Activated T-helper 1 cell treated with anti-CD3 and anti-CD28 coated beads, Interleukin-12 subunit alpha, Interleukin-12 subunit beta, Interleukin-2, Interleukin-4 antibody, amounts not matched to agents 30 ng/mL and 10 ng/mL and 1 ng/mL, durations not matched to agents 14 hours and 24 hours and 36 hours (primary cell): Measurements from ENCODE around the gene UBE3B. TPM values are rescaled to one million over a fixed set of nuclear protein-coding genes. Genes with fewer than 3 reads are reported as not detected.

Experiments
- DNase-seq: peaks from one replicate; pipeline ENCODE4 v3.0.0; 2021; ENCODE audit warnings: low spot score
- H3K27ac Mint-ChIP-seq: one replicate; pipeline ENCODE4 v1.8.0; 2021; ENCODE audit warnings: mild to moderate bottlenecking, mixed read lengths
- H3K27me3 Mint-ChIP-seq: one replicate; pipeline ENCODE4 v1.8.0; 2022; ENCODE audit warnings: mild to moderate bottlenecking, moderate library complexity, mixed read lengths; ENCODE audit not compliant: insufficient read depth
- H3K36me3 Mint-ChIP-seq: one replicate; pipeline ENCODE4 v1.8.0; 2021; ENCODE audit warnings: low read depth, mixed read lengths
- H3K4me1 Mint-ChIP-seq: one replicate; pipeline ENCODE4 v1.8.0; 2021; ENCODE audit warnings: low read depth, mixed read lengths
- H3K4me3 Mint-ChIP-seq: one replicate; pipeline ENCODE4 v1.8.0; 2021; ENCODE audit warnings: mild to moderate bottlenecking, moderate library complexity, mixed read lengths
- H3K9me3 Mint-ChIP-seq: one replicate; pipeline ENCODE4 v1.8.0; 2021; ENCODE audit warnings: mixed read lengths
- intact Hi-C: fragments of 100-400 bp; cut with micrococcal nuclease; formaldehyde crosslinking; loops from one replicate; pipeline ENCODE4 v1.15.1; 2024
- total RNA-seq: library from RNA; stranded (reverse); gene quantifications from 2 replicates; pipeline ENCODE4 v1.2.3, GENCODE V29; 2022

Gene UBE3B
- total RNA-seq, 1 donor from 2014 or later = 29.3 TPM

DNA sequence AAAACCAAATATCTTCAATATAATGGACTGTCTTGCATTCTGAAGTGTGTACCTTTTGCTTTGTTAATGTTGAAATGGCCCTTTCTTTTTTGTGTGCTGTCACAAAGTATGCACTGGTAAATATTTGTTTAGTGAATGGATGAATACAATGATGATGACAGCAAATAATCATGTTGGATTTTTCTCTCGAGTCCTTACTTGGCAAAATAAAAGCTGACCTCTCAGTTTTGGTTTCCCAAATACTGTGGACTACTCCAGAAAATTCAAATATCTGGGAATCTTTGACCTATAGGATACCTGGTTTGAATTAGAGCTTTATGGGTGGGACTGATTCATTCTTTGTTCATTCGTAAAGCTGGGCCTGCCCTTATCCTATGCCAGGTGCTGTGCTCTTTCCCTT lies 5.5 kb downstream of the UBE3B start:
- H3K4me1 Mint-ChIP-seq = peaks cover 14% of the 10 kb centered on the region

DNA sequence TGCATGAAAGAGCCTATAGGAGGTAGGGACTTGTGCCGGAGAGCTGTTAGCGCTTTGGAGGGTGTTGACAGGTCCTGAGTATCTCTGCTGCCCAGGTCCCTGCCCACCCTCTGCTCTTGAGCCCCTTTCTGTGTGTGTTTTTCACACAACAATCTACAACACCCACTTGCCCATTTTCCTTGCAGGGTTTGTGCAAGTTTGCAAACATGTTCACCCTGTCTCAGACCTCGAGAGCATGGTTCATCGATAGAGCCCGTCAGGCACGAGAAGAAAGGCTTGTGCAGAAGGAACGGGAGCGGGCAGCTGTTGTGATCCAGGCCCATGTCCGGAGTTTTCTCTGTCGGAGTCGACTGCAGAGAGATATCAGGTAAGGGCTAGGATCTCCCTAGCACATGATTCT lies 5.9 kb downstream of the UBE3B start:
- H3K4me1 Mint-ChIP-seq = peaks cover 14% of the 10 kb centered on the region
- H3K27ac Mint-ChIP-seq = no peak overlapping the region
- no peaks in the 10 kb centered on the region for H3K9me3 Mint-ChIP-seq
- no peak for DNase-seq
- no peaks in the 10 kb centered on the region for H3K27me3 Mint-ChIP-seq
- H3K4me3 Mint-ChIP-seq = no peak overlapping the region
- intact Hi-C loops = no loop called here
- H3K36me3 Mint-ChIP-seq = peaks cover 17% of the 10 kb centered on the region

More for the DNA sequence above, 5.5 kb downstream of the UBE3B start:
- peaks cover 16% of the 10 kb centered on the region for H3K36me3 Mint-ChIP-seq
- H3K27ac Mint-ChIP-seq = no peak overlapping the region
- intact Hi-C loops = no loop called here
- H3K27me3 Mint-ChIP-seq = no peaks in the 10 kb centered on the region
- no peak for DNase-seq
- H3K4me3 Mint-ChIP-seq = no peak overlapping the region
- H3K9me3 Mint-ChIP-seq = no peaks in the 10 kb centered on the region

GRCh38 chr12:109485201-109485600 lies 7.8 kb downstream of the UBE3B start:
- Mint-ChIP-seq H3K9me3 (no peaks in the 10 kb centered on the region), H3K36me3 (peaks cover 23% of the 10 kb centered on the region), H3K27me3 (no peaks in the 10 kb centered on the region), H3K4me1 (no peaks in the 10 kb centered on the region), H3K4me3 (no peak overlapping the region), H3K27ac (no peak overlapping the region)
- no peak for DNase-seq
- intact Hi-C loops = no loop called here

DNA sequence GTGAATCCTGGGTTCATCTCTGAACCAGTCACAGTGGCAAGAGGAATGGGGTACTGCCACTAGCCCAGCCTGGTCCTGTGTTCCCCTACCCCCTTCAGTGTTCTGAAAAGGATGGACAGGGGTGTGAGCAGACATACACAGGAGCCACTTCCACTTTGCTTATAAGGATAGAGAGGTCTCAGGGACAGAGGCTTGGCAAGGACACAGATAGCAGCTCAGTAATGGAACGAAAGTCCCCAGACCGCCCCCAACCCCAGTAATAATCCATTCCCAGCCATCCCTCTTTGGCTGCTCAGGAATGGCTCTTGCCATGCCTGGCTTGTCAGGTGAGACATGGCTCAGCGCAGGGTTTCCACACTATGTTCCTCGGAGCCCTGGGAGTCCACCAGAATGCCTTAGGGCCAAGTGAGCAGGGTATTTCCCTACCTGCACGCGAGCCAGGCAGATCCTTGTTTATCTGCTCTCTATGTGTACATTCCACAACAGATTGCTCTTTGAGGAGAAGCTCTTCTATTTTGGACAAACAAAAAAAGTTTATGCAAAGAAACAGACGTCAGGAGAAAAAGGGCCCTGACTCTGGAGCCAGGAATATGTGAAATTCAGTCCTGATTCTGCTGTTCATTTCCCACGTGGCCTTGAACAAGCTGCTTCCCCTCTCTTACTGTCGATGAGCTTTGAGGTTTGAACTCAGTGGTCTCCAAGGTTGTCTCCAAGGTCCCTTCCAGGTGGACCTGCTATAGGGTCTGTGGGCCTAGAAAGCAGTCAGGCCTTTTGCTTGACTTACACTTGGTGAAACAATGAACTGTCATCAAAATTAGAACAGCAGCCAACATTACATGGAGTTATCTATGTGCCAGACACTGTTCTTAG lies 10.0 kb downstream of the UBE3B start:
- no peak overlapping the region for H3K27ac Mint-ChIP-seq
- intact Hi-C loops = no loop called here
- no peaks in the 10 kb centered on the region for H3K4me1 Mint-ChIP-seq
- H3K27me3 Mint-ChIP-seq = no peaks in the 10 kb centered on the region
- no peak for DNase-seq
- no peaks in the 10 kb centered on the region for H3K9me3 Mint-ChIP-seq
- H3K4me3 Mint-ChIP-seq = no peak overlapping the region
- peaks cover 31% of the 10 kb centered on the region for H3K36me3 Mint-ChIP-seq

DNA sequence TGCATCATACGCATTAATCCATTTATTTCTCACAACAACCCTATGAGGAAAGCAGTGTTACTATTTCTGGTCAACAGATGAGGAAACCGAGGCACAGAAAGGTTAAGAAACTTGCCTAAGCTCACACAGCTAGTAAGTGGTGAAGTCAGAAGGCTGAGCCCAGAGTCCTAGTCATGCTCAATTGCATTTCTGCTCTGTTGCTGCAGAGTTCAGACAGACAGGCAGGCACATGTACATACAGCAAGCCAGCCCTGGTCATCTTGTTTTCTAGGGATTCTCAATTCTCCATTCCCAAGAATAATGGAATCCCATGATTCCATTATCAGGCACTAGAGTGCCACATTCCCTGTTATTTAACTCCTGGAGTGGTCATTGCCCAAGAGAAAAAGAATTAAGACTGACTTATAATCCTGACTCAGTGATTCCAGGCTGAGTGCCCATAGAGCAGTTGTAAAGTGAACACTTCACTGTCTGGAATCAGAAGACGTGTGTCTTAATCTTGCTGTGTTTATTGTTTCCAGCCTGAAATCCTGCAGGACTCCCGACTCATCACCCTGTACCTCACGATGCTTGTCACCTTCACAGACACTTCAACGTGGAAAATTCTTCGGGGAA lies 10.7 kb downstream of the UBE3B start:
- H3K4me1 Mint-ChIP-seq = no peaks in the 10 kb centered on the region
- intact Hi-C loops = no loop called here
- no peaks in the 10 kb centered on the region for H3K27me3 Mint-ChIP-seq
- DNase-seq = no peak
- H3K36me3 Mint-ChIP-seq = peaks cover 31% of the 10 kb centered on the region
- H3K27ac Mint-ChIP-seq = no peak overlapping the region
- H3K4me3 Mint-ChIP-seq = no peak overlapping the region
- no peaks in the 10 kb centered on the region for H3K9me3 Mint-ChIP-seq

GRCh38 chr12:109489016-109489954 lies 11.9 kb downstream of the UBE3B start:
- H3K27ac Mint-ChIP-seq = no peak overlapping the region
- peaks cover 30% of the 10 kb centered on the region for H3K36me3 Mint-ChIP-seq
- no peaks in the 10 kb centered on the region for H3K27me3 Mint-ChIP-seq
- H3K9me3 Mint-ChIP-seq = no peaks in the 10 kb centered on the region
- intact Hi-C loops = no loop called here
- DNase-seq = no peak
- no peak overlapping the region for H3K4me3 Mint-ChIP-seq
- no peaks in the 10 kb centered on the region for H3K4me1 Mint-ChIP-seq

DNA sequence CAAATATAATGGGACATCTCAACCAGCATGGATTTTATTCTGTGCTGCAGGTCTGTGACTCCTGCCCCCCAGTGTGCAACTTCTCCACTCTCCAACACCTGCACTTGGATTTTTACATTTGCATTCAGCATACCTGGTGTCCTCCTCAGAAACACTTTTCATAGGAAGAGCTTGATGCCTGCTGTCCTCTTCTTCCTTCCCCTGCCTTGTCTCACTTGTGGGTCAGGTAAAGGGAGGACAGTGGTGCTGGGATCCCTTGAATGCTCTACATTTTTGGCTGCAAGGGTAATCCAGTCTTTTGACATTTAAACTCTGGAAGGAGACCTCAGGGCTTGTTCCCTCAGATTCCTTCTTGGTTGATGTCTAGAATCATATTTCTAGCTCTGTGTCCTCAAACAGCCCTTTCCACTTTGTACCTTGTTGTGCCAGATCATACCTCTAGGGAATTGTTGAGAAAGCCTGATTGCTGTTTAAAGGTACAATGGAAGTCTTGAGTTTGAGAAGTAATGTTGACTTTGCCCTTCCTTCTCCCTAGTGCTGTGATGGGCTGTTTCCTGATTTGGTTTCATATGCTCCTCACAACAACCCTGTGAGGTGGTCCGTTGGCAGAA lies 12.6 kb downstream of the UBE3B start:
- peaks cover 28% of the 10 kb centered on the region for H3K36me3 Mint-ChIP-seq
- intact Hi-C loops = no loop called here

DNA sequence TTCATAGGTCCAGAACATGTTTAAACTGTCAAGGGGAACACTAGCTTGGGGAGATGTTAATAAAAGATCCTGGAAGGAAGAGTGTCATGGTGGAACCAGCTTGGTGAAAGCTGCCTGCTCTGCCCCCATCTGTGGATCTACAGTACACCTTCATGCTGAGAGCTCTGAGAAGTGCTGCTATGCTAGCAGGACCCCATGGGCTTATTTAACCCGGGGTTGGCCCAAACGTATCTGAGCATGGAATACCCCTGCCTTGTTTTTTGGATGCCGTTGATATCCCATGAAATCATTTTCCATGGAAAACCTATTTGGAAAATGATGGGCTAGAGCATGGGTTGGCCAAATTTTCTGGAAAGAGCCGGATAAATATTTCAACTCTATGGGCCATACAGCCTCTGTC lies 14.2 kb downstream of the UBE3B start:
- peaks cover 30% of the 10 kb centered on the region for H3K36me3 Mint-ChIP-seq

More for the DNA sequence above, 12.6 kb downstream of the UBE3B start:
- Mint-ChIP-seq H3K27me3 (no peaks in the 10 kb centered on the region), H3K9me3 (no peaks in the 10 kb centered on the region), H3K4me1 (peaks cover 3% of the 10 kb centered on the region), H3K4me3 (no peak overlapping the region), H3K27ac (no peak overlapping the region)
- DNase-seq = no peak

GRCh38 chr12:109492371-109492770 lies 14.9 kb downstream of the UBE3B start:
- Mint-ChIP-seq H3K9me3 (no peaks in the 10 kb centered on the region), H3K4me3 (no peak overlapping the region), H3K36me3 (peaks cover 25% of the 10 kb centered on the region), H3K4me1 (peaks cover 8% of the 10 kb centered on the region), H3K27me3 (no peaks in the 10 kb centered on the region), H3K27ac (no peak overlapping the region)
- intact Hi-C loops = no loop called here
- DNase-seq = no peak

More for the DNA sequence above, 14.2 kb downstream of the UBE3B start:
- H3K4me3 Mint-ChIP-seq = no peak overlapping the region
- H3K4me1 Mint-ChIP-seq = peaks cover 8% of the 10 kb centered on the region
- no peaks in the 10 kb centered on the region for H3K27me3 Mint-ChIP-seq
- DNase-seq = no peak
- no peaks in the 10 kb centered on the region for H3K9me3 Mint-ChIP-seq
- no peak overlapping the region for H3K27ac Mint-ChIP-seq
- intact Hi-C loops = no loop called here

DNA sequence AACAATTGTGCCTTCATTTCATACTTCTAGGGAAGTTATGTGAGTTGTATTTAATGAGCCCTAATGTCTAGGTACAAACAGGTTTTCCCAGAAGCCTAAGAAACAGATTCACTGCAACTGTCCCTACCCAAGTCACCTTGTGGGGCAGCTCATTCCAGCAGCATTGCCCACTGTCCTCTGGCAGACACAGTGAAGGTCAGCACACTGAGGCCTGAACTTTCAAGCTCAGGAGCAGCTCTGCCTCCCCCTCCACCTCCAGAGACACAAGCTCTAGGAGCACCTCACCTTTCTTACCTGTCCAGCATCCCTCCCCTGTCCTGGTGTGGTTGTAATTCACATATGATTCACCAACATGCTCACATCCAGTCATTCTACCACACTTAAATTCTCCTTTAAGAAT lies 15.7 kb downstream of the UBE3B start:
- Mint-ChIP-seq H3K4me1 (peaks cover 8% of the 10 kb centered on the region), H3K4me3 (no peak overlapping the region), H3K27me3 (no peaks in the 10 kb centered on the region), H3K27ac (no peak overlapping the region), H3K9me3 (no peaks in the 10 kb centered on the region), H3K36me3 (peaks cover 25% of the 10 kb centered on the region)
- intact Hi-C loops = no loop called here
- DNase-seq = no peak

- intact Hi-C loops = no loop called here
Measured at GRCh38 chr12:109493938-109494337, 16.5 kb downstream of the UBE3B start.

DNA sequence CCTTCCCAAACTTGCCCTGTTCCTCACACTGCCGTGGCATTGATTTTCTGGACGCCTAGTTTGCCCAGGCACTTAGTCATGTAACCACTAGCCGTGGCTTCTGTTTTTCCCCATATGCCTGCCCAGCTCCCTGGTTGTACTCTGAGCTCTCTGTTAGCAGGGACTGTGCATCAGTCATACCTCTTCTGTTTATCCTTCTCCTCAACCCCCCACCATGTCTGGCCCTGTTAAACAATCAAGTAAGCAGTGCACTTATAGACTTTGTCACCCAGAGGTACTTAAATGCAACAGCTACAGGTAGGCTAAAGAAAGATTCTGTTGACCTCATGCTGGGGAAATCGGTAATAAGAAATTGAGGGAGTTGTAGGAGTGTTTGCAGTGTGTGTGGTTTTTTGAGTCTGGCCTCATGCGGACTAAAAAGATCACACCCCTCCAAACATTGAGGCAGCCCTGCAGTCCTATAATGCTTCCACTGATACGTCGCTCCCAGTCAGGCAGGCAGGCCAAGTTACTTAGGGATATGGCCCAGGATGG lies 17.0 kb downstream of the UBE3B start:
- H3K9me3 Mint-ChIP-seq = no peaks in the 10 kb centered on the region
- H3K36me3 Mint-ChIP-seq = peaks cover 24% of the 10 kb centered on the region
- no peaks in the 10 kb centered on the region for H3K27me3 Mint-ChIP-seq
- H3K27ac Mint-ChIP-seq = no peak overlapping the region
- intact Hi-C loops = no loop called here
- DNase-seq = no peak
- H3K4me3 Mint-ChIP-seq = no peak overlapping the region
- peaks cover 8% of the 10 kb centered on the region for H3K4me1 Mint-ChIP-seq

More at GRCh38 chr12:109493938-109494337, 16.5 kb downstream of the UBE3B start:
- Mint-ChIP-seq H3K27me3 (no peaks in the 10 kb centered on the region), H3K9me3 (no peaks in the 10 kb centered on the region), H3K27ac (no peak overlapping the region), H3K36me3 (peaks cover 24% of the 10 kb centered on the region), H3K4me1 (peaks cover 8% of the 10 kb centered on the region), H3K4me3 (no peak overlapping the region)
- no peak for DNase-seq
